Head of caudate nucleus (tissue), 42 donors: ENCODE measurements around the gene KRTAP1-4.
"Not testable (repeated sequence)": the region's sequence is repeated elsewhere in the genome, so short reads cannot be mapped to it uniquely, and the experiment has no call there.

ENCODE experiments used
- DNase-seq, 42 donors: peaks; one replicate each; pipeline versions ENCODE4 v3.0.0 to v3.0.0-alpha.2; 2020 to 2021; ENCODE audit warnings: mixed read lengths in 7 of 42
- intact Hi-C: fragments of 100-400 bp; cut with DNase I; formaldehyde crosslinking; loops from one replicate; pipeline ENCODE4 v1.15.0; 2022

Gene KRTAP1-4

DNA sequence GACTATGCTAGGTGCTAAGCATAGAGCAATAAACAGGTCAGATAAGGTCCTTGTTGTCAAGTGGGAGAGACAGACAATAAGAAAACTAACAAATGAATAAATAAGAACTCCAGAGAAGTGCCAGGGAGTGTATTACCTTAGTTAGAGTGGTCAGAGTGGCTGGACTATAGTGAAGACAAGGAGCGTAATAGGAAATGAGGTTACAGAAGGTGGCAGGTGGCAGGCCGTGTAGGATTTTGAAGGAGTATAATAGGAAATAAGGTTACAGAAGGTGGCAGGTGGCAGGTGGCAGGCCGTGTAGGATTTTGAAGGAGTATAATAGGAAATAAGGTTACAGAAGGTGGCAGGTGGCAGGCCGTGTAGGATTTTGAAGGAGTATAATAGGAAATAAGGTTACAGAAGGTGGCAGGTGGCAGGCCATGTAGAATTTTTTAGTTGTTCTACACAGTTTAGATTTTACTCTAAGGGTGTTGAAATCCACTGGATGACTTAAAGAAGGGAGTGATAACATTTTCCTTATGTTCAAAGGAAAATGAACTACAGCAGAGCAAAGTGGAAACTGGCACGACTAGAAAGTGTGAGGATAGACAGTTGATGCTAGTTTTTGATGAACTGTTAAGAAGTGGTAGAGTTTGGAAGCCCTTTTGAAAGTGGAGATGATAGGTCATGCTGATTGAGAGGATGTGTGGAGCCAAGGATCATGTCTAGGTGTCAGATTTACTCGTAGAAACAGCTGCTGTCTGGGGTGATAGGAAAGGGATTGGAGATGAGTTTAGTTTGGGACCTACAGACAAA is 17.5 kb downstream of the KRTAP1-4 start:
- DNase-seq = no peak

DNA sequence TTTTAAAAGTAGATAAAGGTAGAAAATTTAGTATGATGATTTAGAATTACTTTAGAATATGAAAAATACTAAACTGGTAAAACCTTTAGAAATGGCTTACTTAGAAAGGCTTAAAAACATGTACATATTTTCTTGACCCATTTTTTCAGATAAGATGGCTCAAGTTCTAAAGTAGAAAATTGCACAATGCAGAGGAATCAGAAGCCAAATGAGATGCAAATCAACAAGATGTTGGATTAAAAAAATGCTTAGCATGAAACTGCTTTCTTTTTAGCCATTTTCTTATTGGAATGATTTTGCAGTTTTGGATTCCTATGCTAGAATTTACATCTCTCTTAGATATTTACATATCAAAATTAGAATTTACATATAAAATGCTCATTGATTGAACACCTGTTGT is 19.6 kb downstream of the KRTAP1-4 start:
- no peak for DNase-seq
- intact Hi-C loops = no loop called here

More for the DNA sequence above, 17.5 kb downstream of the KRTAP1-4 start:
- intact Hi-C loops = no loop called here

DNA sequence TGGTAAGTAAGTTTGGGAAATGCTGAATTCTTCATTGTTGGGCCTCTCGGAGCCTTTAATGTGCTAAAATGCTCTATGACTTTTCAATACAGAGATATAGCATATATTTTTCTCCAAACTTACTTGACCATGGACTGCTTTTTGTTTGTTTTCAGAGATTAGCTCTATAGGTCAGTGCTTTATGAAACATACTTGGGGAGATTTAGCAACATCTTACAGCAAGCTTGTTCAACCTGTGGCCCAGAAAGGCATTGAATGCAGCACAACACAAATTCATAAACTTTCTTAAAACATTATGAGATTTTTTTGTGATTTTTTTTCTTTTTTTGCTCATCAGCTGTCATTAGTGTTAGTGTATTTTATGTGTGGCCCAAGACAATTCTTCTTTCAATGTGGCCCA is 20.1 kb downstream of the KRTAP1-4 start:
- intact Hi-C loops = no loop called here
- no peak for DNase-seq

DNA sequence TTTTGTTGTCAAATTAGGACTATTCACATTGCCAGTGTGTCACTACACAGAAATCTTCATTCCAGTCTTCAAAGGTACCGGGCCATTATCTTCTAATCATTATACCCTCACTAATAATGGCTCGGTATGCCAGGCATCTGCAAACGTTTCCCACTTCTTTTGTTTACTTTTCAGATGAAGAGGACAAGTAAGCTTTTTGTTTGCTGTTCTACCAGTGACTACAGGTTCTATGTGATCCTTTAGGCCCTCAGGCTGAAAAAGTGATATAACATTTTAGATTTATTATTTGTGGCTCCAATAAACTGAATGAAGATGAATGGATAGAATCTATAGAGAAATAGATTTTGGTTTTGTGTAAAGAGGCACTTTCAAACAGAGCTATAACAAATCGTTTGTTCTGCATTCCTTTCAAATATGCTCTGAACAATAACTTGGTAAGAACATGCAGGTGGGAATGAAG is 20.7 kb downstream of the KRTAP1-4 start:
- intact Hi-C loops = no loop called here
- no peak for DNase-seq

DNA sequence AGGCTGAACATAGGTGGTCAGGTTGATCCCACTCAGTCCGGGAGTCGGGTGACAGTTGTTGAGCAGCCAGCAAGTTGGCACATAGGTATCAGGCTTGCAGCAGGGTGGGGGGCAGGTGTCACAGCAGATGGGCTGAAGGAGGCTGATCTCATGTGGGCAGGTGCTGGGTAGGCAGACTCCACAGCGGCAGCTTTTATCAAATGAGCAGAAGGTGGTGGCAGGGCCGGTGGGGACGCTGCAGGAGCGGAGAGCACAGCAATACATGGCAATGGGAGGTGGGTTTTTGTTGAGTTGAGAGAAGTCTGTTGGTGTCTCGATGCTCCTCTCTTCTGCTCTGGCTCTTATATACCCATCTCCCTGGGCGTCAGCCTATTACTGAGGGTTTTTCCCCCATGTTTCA is 21.2 kb downstream of the KRTAP1-4 start, which contains the start of gene KRTAP3-1:
Gene KRTAP3-1, minus strand, starts transcription at position 318 of the 400 bp plus-strand sequence. Its CDS starts 54 bp downstream, at position 264.
- intact Hi-C loops = no loop called here
- DNase-seq = no peak

DNA sequence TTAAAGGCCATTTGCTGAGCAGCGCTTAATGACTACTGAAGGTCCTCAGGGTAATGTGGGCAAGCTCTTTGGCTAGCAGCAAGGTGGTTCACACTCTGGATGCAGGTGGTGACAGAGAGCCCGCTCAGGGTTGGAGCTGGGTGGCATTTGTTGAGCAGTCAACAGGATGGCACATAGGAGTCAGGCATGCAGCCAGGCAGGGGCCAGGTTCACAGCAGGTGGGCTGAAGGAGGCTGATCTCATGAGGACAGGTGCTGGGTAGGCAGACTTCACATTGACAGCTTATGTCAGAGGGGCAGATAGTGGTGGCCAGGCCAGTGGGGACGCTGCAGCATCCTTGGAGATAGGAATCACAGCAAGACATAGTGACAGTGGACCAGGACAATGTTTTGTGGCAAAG is 25.6 kb downstream of the KRTAP1-4 start:
- DNase-seq = no peak
- intact Hi-C loops = no loop called here

DNA sequence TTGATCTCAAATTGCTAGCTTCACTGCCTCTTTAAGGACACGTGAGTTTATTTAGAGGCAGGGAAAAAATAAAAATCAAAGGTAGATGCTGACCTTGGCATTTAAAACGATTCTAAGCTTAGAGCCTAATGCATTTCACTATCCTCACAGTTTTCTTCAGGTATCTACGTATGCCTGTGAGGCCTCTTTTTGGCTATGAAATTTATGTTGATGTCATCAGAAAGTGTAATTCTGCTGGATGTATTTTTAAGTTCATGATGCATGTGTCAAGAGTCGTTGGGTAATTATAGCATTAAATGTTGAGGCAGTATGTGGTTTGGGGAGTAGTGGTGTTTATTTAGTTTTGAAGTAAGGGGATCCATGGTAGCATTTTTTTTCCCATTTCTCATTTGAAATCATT is 26.1 kb downstream of the KRTAP1-4 start:
- no peak for DNase-seq
- intact Hi-C loops = no loop called here

DNA sequence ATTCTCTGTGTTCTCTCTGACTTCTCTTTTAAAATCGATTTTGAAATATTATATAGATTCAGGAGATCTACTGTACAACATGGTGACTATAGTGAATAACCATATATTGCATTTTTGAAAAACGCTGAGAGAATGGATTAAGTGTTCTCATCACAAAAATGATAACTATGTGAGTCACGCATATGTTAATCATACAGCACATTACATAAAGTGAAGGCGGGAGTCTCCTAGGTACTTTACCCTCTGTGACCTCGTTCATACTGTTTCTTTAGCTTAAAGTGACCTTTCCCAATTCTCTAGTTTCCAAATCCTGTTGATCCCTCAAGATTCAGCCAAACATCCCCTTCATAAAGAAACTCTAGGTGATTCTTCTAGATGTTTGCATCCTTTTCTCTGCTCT is 27.2 kb downstream of the KRTAP1-4 start:
- intact Hi-C loops = no loop called here
- no peak for DNase-seq

DNA sequence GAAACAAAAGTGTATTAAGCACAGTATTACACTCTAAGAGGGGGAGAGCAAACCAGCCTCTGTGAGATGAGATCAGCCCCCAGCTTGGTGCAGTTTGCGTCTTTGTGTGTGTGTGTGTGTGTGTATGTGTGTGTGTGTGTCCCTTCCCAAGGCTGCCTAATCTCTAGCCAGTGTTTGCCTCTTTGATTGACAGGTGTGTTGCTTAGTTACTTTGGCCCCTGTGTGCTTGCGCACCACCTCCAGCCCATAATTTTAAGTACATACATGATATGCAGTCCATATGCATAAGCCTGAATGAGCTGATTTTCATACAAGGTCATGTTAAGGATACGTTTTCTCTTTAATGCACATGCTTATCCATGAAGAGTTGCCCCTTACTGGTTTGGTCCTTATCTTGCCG is 28.2 kb downstream of the KRTAP1-4 start:
- no peak for DNase-seq
- intact Hi-C loops = no loop called here

DNA sequence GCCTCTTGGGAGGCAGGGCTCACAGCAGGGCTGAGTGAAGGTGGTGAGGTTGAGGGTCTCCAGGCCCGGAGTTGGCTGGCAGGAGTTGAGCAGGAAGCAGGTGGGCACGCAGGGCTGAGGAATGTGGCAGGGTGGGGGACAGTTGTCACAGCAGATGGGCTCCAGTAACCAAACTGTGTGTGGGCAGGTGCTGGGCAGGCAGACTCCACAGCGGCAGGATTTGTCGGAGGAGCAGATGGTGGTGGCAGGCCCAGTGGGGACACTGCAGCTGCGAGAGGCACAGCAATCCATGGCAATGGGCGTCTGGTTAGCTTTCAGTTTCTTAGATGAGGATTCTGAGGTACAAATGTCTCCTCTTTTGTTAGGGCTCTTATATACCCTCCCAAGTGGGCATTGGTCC is 30.4 kb downstream of the KRTAP1-4 start, which contains the start of gene KRTAP3-2:
Gene KRTAP3-2, minus strand, starts transcription at position 344 of the 400 bp plus-strand sequence. Its CDS starts 53 bp downstream, at position 291.
- DNase-seq, intact Hi-C loops: not testable (repeated sequence)

DNA sequence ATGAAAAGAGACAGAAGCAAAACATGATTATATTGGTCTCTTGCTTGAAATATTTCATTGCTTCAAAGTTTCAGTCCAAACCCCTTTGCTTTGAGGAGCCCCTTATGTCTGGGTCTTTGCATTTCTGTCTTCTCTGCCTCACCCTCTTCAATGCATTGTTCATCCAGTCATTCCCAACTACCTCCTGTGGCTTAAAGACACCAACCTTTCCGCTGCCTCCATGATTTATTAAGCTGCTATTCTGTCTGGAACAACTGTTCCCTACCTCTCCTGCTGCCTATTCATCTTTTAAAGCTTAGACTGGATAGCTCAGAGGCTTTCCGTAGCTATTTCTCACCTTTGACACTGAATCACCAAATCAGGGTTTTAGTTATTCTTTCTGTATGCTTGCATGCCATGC is 32.6 kb downstream of the KRTAP1-4 start:
- no peak for DNase-seq
- intact Hi-C loops = no loop called here

DNA sequence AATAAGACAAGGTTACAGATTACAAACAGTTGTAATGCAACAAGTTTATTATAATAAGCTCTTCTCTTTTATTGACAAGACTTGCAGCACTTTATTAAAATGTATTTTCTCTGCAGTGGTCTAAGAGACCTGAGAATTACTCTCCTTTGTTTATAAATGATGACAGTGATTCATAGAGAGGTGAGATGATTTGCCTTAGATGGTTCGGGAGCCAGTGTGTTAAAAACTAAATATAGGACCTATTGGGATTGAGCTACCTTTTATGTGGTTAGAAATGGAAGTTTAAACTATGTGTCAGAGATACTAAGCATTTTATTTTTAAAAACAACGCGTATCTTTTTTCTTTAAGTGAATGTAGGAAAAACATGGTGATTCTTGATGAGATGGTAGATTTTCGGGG is 33.2 kb downstream of the KRTAP1-4 start:
- intact Hi-C loops = no loop called here
- no peak for DNase-seq

DNA sequence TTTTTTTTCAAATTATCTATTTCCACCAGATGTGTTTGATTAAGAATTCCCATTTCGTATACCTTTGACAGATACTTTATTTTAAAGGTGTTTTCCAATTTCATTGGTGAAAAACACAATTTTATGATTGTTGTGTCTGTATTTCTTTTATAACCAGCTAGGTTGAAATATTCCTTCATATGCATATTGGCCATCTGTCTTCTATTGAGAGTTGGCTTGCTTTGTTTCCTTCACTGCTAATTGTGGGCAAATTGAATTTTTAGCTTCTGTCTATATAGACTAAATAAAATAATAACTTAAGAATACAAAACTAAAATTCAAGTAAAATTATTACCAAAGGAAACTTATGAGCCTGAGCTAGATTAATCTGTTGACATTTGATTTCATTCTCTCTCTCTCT is 34.9 kb downstream of the KRTAP1-4 start:
- intact Hi-C loops = no loop called here
- DNase-seq = no peak

DNA sequence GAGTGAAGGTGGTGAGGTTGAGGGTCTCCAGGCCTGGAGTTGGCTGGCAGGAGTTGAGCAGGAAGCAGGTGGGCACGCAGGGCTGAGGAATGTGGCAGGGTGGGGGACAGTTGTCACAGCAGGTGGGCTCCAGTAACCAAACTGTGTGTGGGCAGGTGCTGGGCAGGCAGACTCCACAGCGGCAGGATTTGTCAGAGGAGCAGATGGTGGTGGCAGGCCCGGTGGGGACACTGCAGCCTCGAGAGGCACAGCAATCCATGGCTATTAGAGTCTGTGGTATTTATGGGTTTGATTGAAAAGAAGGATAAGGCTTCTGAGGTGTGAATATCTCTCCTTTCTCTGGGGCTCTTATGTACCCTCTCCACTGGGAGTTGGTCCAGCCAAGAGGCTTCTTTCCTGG is 36.2 kb downstream of the KRTAP1-4 start, which contains the start of gene KRTAP3-3:
Gene KRTAP3-3, minus strand, starts transcription at position 326 of the 400 bp plus-strand sequence. Its CDS starts 67 bp downstream, at position 259.
- intact Hi-C loops = no loop called here
- no peak for DNase-seq

DNA sequence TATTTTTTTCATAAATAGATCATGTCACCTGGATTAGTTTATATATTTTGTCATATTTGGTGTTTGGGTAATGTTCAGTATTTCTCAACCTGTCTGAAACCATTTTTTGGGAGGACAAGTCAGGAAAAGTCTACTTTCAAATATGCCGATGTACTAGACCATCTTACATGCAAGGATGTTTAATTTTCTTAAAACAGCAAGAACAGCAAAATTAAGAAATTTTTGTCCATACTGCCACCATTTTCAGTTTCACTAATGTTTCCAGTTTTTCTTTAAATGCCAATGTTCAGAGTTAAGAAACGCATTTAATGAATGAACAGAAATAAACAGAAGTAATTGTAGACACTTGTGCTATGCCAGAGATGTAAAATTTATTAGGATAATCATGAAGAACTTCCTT is 36.9 kb downstream of the KRTAP1-4 start:
- DNase-seq = no peak
- intact Hi-C loops = no loop called here

DNA sequence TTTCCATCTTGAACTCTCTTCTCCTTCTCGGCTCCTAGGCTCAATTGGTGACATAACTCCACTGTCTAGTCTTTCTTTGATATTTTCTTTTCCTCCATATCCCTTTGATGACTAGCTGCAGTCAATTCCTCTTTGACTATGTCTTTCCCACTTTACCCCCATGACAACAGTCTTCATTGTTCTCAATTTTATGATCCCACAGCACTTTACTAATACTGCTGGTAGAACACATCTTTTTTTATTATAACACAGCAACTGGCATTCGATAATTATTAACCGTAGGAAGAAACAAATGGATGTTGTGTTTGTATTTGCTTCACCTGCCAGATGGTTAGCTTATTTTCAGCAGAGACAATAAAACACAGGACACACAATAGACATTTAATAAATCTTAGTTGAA is 37.3 kb downstream of the KRTAP1-4 start:
- DNase-seq = no peak
- intact Hi-C loops = no loop called here

DNA sequence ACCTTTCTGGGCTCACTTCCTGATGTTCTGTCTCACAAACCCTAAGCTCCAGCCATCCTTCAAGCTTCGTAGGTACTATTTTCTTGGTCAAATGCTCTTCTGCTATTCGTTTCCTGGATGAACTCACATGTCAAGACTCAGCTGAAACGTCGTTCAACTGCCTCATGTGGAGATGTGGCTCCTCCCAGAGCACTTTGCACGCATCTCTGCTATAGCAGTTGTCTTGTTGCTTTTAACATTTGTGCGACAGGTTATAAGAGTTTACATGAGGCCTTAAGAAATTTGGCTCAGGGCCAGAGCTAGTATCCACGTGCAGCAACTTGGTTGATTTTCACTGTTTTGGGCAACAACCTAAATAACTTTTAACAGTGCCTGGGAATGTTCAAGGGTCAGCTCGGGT is 43.1 kb downstream of the KRTAP1-4 start:
- intact Hi-C loops = no loop called here
- DNase-seq = no peak

DNA sequence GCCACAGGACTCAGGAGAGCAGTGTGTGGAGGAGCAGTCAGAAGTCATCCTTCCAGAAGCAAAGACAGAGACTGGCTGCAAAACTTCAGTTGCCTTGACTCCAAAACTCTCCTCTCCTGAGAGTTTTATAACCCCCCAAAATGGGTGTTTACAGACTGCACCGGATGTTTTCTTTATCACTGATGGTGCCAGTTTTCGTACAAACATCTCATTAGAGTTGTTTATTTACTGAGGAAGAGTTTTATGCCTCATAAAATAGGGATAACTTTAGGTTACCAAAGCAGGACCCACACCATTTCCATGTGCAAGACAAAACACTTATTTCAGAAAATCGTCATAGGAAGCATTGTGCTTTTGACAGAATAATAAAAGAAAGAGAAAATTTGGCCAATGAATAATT is 45.8 kb downstream of the KRTAP1-4 start, which contains the start of gene KRT40:
Gene KRT40, minus strand, starts transcription at position 101 of the 400 bp plus-strand sequence. Its CDS starts 53 bp downstream, at position 48.
- no peak for DNase-seq
- intact Hi-C loops = no loop called here

DNA sequence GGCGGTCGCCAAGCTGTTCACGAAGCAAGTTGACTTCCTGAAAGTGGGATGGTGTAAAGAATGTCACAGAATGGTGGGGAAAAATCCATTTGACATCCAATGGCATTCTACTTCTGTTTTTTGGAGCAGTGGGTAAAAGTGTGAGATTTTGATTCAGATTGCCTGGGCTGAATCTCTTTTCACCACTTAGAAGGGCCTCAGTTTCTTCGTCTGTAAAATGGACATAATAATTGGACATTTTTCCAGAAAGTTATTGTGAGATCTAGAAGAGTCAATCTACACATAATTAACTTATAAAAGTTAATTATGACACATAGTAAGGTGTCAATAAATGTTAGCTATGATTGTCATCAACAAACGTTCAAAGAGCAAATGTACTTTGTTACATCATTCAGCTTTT is 48.9 kb downstream of the KRTAP1-4 start:
- intact Hi-C loops = no loop called here
- DNase-seq = no peak

DNA sequence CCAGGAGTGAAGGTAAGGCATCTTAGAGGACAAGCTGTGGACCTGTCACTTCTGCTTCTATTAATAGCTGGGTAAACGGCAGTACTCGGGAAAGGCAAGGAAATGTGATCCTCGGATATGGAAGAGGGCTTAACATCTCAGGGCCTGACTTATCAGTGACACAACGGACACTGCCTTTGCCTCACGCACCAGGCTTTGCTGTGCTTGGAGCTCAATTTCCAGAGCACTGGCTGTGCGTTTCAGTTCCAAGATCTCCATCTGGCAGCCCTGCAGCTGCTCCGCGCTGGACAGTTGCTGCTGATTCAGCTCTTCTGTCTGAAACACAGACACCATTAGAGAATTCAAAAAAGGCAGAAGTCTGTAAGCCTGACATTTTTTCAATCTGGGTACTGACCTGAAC is 49.4 kb downstream of the KRTAP1-4 start:
- peak in 24 of 42 donors; percentile 7 to 64 (median 22) for DNase-seq
- intact Hi-C loops = no loop called here

DNA sequence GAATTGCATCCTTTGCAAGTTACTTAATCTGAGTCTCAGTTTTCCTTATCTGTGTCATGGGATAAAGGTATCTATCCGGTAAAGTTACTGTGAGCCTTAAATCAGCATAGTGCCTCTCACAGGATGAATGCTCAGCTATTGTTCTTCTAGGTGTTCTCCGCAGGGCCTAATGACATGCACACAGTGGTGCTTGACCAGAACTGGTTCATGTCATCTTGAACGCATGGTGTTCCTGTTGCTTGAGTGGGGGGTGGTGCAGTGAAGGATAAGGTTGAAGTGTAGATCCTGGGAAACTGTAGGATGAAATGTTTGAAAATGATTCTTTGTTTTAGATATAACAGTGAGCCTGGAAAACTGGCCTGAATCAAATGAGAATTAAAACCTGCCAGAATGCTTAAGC is 49.9 kb downstream of the KRTAP1-4 start:
- intact Hi-C loops = no loop called here
- no peak for DNase-seq
